ENCODE results near the gene CLPSL2.

CLPSL2 gene

GRCh38 chr6:35787266-35788218 is 11.1 kb downstream of the CLPSL2 start:
- DNase-seq (ENCODE audit: low read depth in 2 of 2): no peak

- DNase-seq (ENCODE audit: low read depth in 2 of 2): no peak
Observed at GRCh38 chr6:35788423-35788982, 12.1 kb downstream of the CLPSL2 start.

DNA sequence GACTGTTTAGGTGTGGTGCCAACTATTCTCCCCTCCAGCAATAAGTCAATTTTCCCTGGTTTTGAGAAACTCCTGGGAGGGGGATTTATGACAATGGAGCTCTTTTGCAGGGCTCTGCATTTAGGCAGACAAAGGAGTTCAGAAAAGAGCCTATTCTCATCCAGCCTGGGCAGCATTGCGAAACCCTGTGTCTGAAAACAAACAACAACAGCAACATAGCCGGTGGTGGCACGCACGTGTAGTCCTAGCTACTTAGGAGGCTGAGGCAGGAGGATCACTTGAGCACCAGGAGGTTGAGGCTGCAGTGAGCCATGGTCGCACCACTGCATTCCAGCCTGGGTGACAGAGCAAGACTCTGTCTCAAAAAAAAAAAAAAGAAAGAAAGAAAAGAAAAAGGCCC is 14.3 kb downstream of the CLPSL2 start:
- no peak for DNase-seq (ENCODE audit: low read depth in 2 of 2)

DNA sequence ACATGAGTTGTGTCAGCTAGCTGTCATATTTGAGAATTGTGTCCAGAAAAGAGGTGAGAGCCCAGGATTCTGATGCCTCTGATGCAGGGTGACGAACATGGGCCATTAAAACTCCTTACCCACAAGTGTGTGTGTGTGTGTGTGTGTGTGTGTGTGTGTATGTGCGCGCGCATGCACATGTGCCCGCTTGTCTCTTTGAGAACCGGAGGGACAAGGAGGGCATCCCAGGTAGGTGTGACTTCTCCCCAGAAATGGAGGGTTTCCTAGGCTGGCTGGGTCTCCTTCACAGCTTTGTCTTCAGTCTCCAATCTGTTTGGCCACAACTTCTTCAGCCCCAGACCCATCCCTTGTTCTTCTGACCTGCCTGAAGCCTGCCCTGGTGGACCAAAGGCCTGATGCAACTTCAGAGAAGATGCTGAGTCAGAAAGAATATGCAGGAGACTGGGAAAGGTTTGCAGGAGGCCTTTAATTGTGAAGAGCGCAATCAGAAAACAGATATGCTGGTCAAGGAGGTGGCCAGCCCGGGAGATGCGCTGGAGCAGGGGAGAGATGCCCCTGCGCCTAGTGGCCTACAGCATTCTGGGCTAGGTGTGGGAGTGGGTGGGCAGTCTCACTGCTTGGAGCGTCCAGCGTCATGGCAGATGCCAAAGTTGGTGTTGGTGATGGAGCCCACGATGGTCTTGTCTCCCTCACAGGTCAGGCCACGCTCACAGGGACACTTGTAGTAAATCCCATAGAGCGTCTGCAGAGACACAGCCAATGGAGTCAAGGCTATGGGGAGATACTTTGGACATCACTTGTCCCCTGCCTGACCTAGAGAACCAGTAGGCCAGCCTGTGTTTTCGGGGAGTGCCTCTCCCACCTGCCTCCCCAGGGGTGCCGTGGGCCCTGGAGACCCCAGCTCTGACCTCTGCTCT is 18.4 kb downstream of the CLPSL2 start:
- no peak for DNase-seq (ENCODE audit: low read depth in 2 of 2)

GRCh38 chr6:35795453-35796071 is 19.2 kb downstream of the CLPSL2 start:
- no peak for DNase-seq (ENCODE audit: low read depth in 2 of 2)

DNA sequence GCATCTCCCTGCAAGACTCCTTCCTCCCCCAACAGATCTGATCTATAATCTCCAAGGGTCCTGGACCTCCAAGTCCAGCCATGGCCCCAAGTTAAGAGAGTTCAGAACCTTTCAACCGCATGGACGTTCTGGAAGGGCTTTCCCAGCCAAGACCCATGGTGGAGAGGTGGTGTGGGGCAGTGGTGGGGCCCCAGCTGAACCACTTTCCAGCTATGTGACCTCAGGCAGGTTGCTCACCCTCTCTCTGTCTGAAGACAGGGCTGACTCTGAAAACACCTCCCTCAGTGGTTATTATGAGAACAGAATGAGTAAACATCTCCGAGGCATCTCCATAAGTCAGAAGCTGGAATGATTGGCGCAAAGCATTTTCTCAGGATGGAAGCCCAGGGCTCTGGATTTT is 19.8 kb downstream of the CLPSL2 start:
- DNase-seq (ENCODE audit: low read depth in 2 of 2): no peak

DNA sequence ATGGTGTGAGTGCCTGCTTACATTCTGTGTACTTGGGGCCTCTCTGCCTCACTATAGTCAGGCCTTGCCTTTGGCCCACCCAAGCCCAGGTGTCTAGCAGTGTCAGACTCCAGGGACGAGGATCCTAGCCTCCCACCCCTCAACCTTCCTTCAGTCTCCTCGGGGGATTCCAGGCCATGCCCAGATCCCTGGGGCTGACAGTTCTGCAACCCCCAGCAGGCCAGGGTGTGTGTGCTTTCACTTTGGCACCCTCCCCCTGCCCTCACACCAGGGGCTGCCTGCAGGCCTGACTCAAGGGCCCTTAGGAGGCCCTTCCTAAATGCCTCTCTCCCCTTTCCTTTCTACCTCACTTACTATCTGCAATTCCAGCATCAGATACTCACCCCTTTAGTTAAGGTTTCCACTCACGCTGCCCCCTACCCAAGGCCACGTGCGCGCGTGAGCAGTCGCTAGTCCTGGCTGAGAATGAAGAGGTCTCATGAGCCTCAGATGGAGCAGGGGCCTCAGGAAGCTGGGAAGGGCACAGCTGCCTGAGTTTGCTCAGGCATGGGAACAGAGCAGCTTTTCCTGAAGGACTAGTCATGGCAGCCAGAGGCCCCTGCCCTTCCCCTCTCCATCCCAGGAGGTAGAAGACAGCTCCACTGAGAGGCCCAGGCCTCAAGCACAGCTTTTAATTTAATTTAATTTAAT is 21.6 kb downstream of the CLPSL2 start:
- DNase-seq (ENCODE audit: low read depth in 2 of 2): no peak

GRCh38 chr6:35798706-35799105 is 22.3 kb downstream of the CLPSL2 start:
- no peak for DNase-seq (ENCODE audit: low read depth in 2 of 2)

- DNase-seq (ENCODE audit: low read depth in 2 of 2): no peak
Observed at GRCh38 chr6:35801148-35801547, 24.8 kb downstream of the CLPSL2 start.

DNA sequence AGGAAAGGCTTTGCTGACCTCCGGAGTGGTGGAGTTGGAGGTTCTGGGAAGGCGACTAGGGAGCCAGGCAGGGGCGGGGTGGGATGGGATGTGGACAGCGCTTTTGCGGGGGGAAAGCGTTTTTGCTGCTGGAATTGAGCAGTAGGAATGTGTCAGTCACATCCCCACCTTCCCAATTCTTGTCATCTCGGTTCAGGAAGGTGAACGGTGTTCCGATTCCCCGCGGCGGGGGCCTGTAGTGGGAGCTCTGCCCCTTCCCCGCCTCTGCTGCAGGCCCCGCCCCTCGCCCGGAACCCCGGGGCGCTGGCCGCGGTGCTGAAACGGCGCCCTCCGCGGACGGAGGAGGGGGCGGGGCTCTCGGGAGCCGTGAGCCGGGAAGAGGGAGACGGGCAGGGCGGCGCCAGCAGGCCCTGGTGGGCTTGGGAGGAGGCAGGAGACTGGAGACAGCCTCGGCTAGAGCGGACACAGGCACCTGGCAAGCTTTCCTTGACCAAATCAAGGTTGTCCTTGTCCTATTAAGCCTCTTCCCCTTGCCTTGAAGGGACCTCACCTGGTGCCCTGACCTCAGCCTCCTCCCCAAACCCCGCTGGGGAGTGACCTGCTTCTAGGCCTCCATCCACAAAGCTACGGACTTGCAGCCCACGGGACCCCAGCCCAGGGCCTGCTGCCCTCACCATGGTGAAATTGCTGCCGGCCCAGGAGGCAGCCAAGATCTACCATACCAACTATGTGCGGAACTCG is 28.8 kb downstream of the CLPSL2 start, which contains the start of gene LHFPL5:
Gene LHFPL5, plus strand, starts transcription at position 357 of the 741 bp plus-strand sequence. Its CDS starts 319 bp downstream, at position 676.
- DNase-seq (ENCODE audit: low read depth in 2 of 2): peak; percentile 20 to 29

DNA sequence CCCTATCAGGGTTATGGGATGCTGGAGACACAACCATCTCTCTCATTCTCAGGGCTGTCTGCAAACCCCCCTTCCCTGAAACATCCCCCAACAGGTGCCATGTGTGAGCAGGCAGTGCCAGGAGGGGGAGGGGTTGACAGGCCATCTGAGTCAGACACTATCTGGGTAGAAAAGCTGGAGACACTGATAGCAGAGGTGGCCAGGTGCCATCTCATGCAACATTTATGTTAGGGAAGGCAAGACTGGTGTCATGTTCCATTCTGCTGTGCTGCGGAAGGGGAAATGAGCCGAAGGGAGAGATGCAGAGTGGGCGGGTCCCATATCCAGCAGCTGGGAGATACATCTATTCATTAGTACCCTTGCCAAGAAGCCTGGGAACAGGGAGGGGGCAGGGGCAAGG is 32.3 kb downstream of the CLPSL2 start:
- no peak for DNase-seq (ENCODE audit: low read depth in 2 of 2)

DNA sequence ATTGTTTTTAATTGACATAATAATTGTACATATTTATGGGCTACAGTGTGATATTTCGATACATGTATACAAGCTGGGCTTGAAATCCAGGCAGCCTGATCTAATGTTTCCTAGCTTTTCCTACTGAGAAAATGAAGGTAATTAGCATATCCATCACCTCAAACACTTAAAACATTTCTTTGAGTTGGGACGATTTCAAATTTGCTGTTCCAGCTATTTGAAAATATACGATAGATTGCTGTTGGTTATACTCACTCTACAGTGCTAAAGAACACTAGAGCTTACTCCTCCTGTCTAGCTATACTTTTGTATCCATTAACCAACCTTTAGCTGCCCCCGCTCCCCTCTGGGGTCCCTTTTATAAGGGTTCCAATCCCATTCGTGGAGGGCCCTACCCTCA is 33.4 kb downstream of the CLPSL2 start:
- DNase-seq (ENCODE audit: low read depth in 2 of 2): no peak

GRCh38 chr6:35810971-35811698 is 34.7 kb downstream of the CLPSL2 start:
- DNase-seq (ENCODE audit: low read depth in 2 of 2): no peak

GRCh38 chr6:35811699-35811995 is 35.2 kb downstream of the CLPSL2 start:
- DNase-seq (ENCODE audit: low read depth in 2 of 2): no peak

DNA sequence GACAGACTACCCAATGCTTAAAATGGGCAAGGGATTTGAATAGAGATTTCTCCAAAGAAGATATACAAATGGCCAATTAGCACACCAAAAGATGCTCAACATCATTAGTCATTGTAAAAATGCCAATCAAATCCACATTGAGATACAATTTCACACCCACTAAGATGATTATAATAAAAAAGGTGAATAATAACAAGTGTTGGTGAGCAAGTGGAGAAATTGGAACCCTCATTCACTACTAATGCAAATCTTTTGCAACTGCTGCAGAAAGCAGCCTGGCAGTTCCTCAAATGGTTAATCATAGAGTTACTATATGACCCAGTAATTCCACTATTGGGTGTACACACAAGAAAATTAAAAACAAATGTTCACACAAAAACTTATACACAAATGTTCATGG is 41.1 kb downstream of the CLPSL2 start:
- no peak for DNase-seq (ENCODE audit: low read depth in 2 of 2)

DNA sequence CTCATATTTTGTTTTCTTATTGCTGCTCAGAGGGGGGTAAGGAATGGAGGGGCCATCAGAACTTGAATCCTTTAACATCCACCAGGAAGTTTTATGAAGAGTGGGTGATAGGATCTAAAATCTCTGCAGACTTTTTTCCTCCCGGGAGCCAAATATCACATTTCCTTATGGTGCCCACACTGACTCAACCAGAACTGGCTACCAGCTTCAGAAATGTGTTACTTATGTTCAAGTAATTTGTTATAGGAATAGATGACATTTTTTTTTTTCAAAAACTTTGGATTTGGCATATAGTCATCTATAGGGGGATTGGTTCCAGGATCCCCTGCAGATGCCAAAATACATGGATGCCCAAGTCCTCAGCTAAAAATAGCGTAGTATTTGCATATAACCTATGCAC is 47.2 kb downstream of the CLPSL2 start:
- DNase-seq (ENCODE audit: low read depth in 2 of 2): no peak

DNA sequence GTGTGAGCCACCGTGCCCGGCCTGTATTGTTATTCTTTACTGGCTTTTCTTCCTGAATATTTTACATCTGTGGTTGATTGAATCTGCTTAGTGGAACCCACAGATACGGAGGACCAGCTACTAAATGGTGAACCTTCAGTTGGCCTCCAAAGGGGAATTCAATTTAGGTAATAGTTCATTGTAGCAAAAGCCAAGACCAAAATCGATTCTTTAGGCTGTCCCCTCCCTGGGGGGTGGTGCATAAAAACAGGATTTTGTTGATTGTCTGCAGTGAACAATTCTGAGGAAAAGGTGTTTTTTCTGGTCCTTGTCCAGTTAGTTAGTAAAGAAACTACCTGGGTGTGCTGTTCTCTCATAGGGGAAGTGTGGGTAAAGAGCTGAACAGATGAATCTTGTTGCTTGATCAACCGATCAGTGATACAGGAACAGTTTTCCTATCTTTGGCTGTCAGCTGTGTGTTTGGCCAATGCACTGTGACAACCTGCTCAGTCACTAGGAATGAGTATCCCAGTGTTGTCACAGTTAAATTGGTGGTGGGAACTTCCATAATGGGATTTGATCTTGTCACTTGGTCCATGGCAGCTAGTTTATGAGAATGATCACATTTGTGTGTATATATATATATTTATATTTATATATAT is 48.3 kb downstream of the CLPSL2 start:
- no peak for DNase-seq (ENCODE audit: low read depth in 2 of 2)
